ENCODE data around the gene ROBO2. TPM values are rescaled to one million over a fixed set of nuclear protein-coding genes. Genes with fewer than 3 reads are reported as not detected.

The ROBO2 gene
- total RNA-seq, 2 donors from 2014 or later, result not detected

- Mint-ChIP-seq H3K4me1 (ENCODE audit: low read depth in 2 of 2) (no peaks in the 10 kb centered on the region), H3K4me3 (no peak overlapping the region), H3K9me3 (peaks cover 10% of the 10 kb centered on the region), H3K27ac (no peak overlapping the region), H3K36me3 (peaks cover 5% of the 10 kb centered on the region), H3K27me3 (no peaks in the 10 kb centered on the region)
- DNase-seq (ENCODE audit: low spot score), result no peak
- no peak for ATAC-seq
Observed at GRCh38 chr3:77066829-77067228, 26.9 kb downstream of the ROBO2 start.

- H3K4me3 Mint-ChIP-seq, result no peak overlapping the region
- no peaks in the 10 kb centered on the region for H3K27me3 Mint-ChIP-seq
- ATAC-seq, result no peak
- no peak overlapping the region for H3K27ac Mint-ChIP-seq
- H3K9me3 Mint-ChIP-seq, result peaks cover 10% of the 10 kb centered on the region
- H3K36me3 Mint-ChIP-seq, result no peaks in the 10 kb centered on the region
- no peaks in the 10 kb centered on the region for H3K4me1 Mint-ChIP-seq (ENCODE audit: low read depth in 2 of 2)
- DNase-seq (ENCODE audit: low spot score), result no peak
Observed at GRCh38 chr3:77068808-77069207, 28.9 kb downstream of the ROBO2 start.

GRCh38 chr3:77071364-77071763 lies 31.5 kb downstream of the ROBO2 start:
- DNase-seq (ENCODE audit: low spot score) (no peak), ATAC-seq (no peak)
- Mint-ChIP-seq H3K27me3 (no peaks in the 10 kb centered on the region), H3K36me3 (no peaks in the 10 kb centered on the region), H3K9me3 (peaks cover 10% of the 10 kb centered on the region), H3K4me3 (no peak overlapping the region), H3K27ac (no peak overlapping the region), H3K4me1 (ENCODE audit: low read depth in 2 of 2) (no peaks in the 10 kb centered on the region)

- ATAC-seq, result no peak
- DNase-seq (ENCODE audit: low spot score), result no peak
- H3K27ac Mint-ChIP-seq, result no peak overlapping the region
- no peak overlapping the region for H3K4me3 Mint-ChIP-seq
- no peaks in the 10 kb centered on the region for H3K36me3 Mint-ChIP-seq
- no peaks in the 10 kb centered on the region for H3K27me3 Mint-ChIP-seq
- peaks cover 10% of the 10 kb centered on the region for H3K9me3 Mint-ChIP-seq
- H3K4me1 Mint-ChIP-seq (ENCODE audit: low read depth in 2 of 2), result no peaks in the 10 kb centered on the region
Observed at GRCh38 chr3:77071809-77072208, 31.9 kb downstream of the ROBO2 start.

GRCh38 chr3:77072232-77072631 lies 32.3 kb downstream of the ROBO2 start:
- Mint-ChIP-seq H3K9me3 (peaks cover 10% of the 10 kb centered on the region), H3K4me3 (no peak overlapping the region), H3K27ac (no peak overlapping the region), H3K4me1 (ENCODE audit: low read depth in 2 of 2) (no peaks in the 10 kb centered on the region), H3K27me3 (no peaks in the 10 kb centered on the region), H3K36me3 (no peaks in the 10 kb centered on the region)
- ATAC-seq (no peak), DNase-seq (ENCODE audit: low spot score) (no peak)

GRCh38 chr3:77078279-77078678 lies 38.4 kb downstream of the ROBO2 start:
- peaks cover under 1% of the 10 kb centered on the region for H3K9me3 Mint-ChIP-seq
- no peak overlapping the region for H3K4me3 Mint-ChIP-seq
- no peak for ATAC-seq
- no peaks in the 10 kb centered on the region for H3K36me3 Mint-ChIP-seq
- DNase-seq (ENCODE audit: low spot score), result no peak
- H3K4me1 Mint-ChIP-seq (ENCODE audit: low read depth in 2 of 2), result no peaks in the 10 kb centered on the region
- H3K27ac Mint-ChIP-seq, result no peak overlapping the region
- no peaks in the 10 kb centered on the region for H3K27me3 Mint-ChIP-seq

GRCh38 chr3:77079988-77080610 lies 40.2 kb downstream of the ROBO2 start:
- H3K27me3 Mint-ChIP-seq, result no peaks in the 10 kb centered on the region
- no peaks in the 10 kb centered on the region for H3K36me3 Mint-ChIP-seq

GRCh38 chr3:77081240-77081661 lies 41.4 kb downstream of the ROBO2 start:
- no peak for DNase-seq (ENCODE audit: low spot score)
- Mint-ChIP-seq H3K36me3 (no peaks in the 10 kb centered on the region), H3K9me3 (peaks cover 6% of the 10 kb centered on the region), H3K4me1 (ENCODE audit: low read depth in 2 of 2) (no peaks in the 10 kb centered on the region), H3K27ac (no peak overlapping the region), H3K4me3 (no peak overlapping the region), H3K27me3 (no peaks in the 10 kb centered on the region)
- ATAC-seq, result no peak

More at GRCh38 chr3:77079988-77080610, 40.2 kb downstream of the ROBO2 start:
- Mint-ChIP-seq H3K4me1 (ENCODE audit: low read depth in 2 of 2) (no peaks in the 10 kb centered on the region), H3K27ac (no peak overlapping the region), H3K9me3 (peaks cover 6% of the 10 kb centered on the region), H3K4me3 (no peak overlapping the region)
- ATAC-seq (no peak), DNase-seq (ENCODE audit: low spot score) (no peak)

- Mint-ChIP-seq H3K27ac (no peak overlapping the region), H3K4me3 (no peak overlapping the region), H3K27me3 (no peaks in the 10 kb centered on the region), H3K36me3 (no peaks in the 10 kb centered on the region), H3K4me1 (ENCODE audit: low read depth in 2 of 2) (no peaks in the 10 kb centered on the region), H3K9me3 (peaks cover 6% of the 10 kb centered on the region)
- DNase-seq (ENCODE audit: low spot score) (no peak), ATAC-seq (no peak)
Observed at GRCh38 chr3:77084511-77084910, 44.6 kb downstream of the ROBO2 start.

- H3K27ac Mint-ChIP-seq, result no peak overlapping the region
- no peaks in the 10 kb centered on the region for H3K36me3 Mint-ChIP-seq
- DNase-seq (ENCODE audit: low spot score), result no peak
- H3K4me3 Mint-ChIP-seq, result no peak overlapping the region
- H3K4me1 Mint-ChIP-seq (ENCODE audit: low read depth in 2 of 2), result no peaks in the 10 kb centered on the region
- peaks cover 9% of the 10 kb centered on the region for H3K9me3 Mint-ChIP-seq
- no peak for ATAC-seq
- H3K27me3 Mint-ChIP-seq, result no peaks in the 10 kb centered on the region
Observed at GRCh38 chr3:77086408-77086807, 46.5 kb downstream of the ROBO2 start.

- H3K4me3 Mint-ChIP-seq, result no peak overlapping the region
- H3K4me1 Mint-ChIP-seq (ENCODE audit: low read depth in 2 of 2), result no peaks in the 10 kb centered on the region
- no peaks in the 10 kb centered on the region for H3K27me3 Mint-ChIP-seq
- DNase-seq (ENCODE audit: low spot score), result no peak
- no peaks in the 10 kb centered on the region for H3K36me3 Mint-ChIP-seq
- no peak overlapping the region for H3K27ac Mint-ChIP-seq
- ATAC-seq, result no peak
- H3K9me3 Mint-ChIP-seq, result peaks cover 3% of the 10 kb centered on the region
Observed at GRCh38 chr3:77091809-77092208, 51.9 kb downstream of the ROBO2 start.

GRCh38 chr3:77093101-77093500 lies 53.2 kb downstream of the ROBO2 start:
- H3K4me1 Mint-ChIP-seq (ENCODE audit: low read depth in 2 of 2), result no peaks in the 10 kb centered on the region
- H3K4me3 Mint-ChIP-seq, result no peak overlapping the region
- DNase-seq (ENCODE audit: low spot score), result no peak
- no peaks in the 10 kb centered on the region for H3K27me3 Mint-ChIP-seq
- H3K27ac Mint-ChIP-seq, result no peak overlapping the region
- H3K36me3 Mint-ChIP-seq, result no peaks in the 10 kb centered on the region
- no peak for ATAC-seq
- H3K9me3 Mint-ChIP-seq, result peaks cover 3% of the 10 kb centered on the region

GRCh38 chr3:77096145-77096544 lies 56.2 kb downstream of the ROBO2 start:
- peaks cover 5% of the 10 kb centered on the region for H3K9me3 Mint-ChIP-seq
- peaks cover 5% of the 10 kb centered on the region for H3K36me3 Mint-ChIP-seq
- H3K27ac Mint-ChIP-seq, result no peak overlapping the region
- no peak overlapping the region for H3K4me3 Mint-ChIP-seq
- no peaks in the 10 kb centered on the region for H3K4me1 Mint-ChIP-seq (ENCODE audit: low read depth in 2 of 2)
- ATAC-seq (no peak), DNase-seq (ENCODE audit: low spot score) (no peak)
- no peaks in the 10 kb centered on the region for H3K27me3 Mint-ChIP-seq

GRCh38 chr3:77096966-77097890 lies 57.3 kb downstream of the ROBO2 start:
- no peak for ATAC-seq
- Mint-ChIP-seq H3K4me3 (no peak overlapping the region), H3K27ac (no peak overlapping the region), H3K36me3 (peaks cover 9% of the 10 kb centered on the region), H3K4me1 (ENCODE audit: low read depth in 2 of 2) (no peaks in the 10 kb centered on the region), H3K27me3 (no peaks in the 10 kb centered on the region), H3K9me3 (peaks cover 13% of the 10 kb centered on the region)
- no peak for DNase-seq (ENCODE audit: low spot score)
